Measurements from ENCODE around the gene TRDMT1. TPM values are rescaled to one million over a fixed set of nuclear protein-coding genes. Genes with fewer than 3 reads are reported as not detected.

The TRDMT1 gene
- total RNA-seq, 1 donor from 2014 or later: 10.5 TPM

DNA sequence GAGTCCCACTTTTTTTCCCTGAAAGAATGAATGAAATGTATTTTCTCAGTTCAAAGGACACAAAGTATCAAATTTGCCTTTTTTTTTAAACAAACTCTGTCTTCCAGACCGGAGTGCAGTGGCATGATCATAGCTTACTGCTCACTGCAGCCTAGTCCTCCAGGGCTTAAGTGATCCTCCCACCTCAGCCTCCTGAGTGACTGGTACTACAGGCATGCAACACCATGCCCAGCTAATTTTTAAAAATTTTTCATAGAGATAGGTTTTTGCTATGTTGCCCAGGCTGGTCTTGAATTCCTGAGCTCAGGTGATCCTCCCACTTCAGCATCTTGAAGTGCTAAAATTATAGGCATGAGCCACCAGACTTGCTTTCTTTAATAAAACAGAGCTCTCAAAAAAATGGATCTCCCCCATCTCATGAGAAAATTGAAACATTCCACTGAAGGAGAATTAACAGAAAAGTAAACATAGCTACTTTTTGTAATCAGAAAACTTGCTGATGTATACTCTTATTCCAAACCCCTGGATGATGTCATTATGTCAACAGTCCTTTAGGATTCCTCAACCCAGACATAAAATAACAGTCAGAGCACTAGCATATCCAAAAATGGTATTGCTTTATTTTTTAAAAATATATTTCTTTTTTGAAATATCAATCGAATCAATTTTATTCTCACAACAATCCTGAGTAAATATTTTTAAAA is 12.3 kb upstream of the TRDMT1 start:
- intact Hi-C loops (cut with micrococcal nuclease): no loop called here

DNA sequence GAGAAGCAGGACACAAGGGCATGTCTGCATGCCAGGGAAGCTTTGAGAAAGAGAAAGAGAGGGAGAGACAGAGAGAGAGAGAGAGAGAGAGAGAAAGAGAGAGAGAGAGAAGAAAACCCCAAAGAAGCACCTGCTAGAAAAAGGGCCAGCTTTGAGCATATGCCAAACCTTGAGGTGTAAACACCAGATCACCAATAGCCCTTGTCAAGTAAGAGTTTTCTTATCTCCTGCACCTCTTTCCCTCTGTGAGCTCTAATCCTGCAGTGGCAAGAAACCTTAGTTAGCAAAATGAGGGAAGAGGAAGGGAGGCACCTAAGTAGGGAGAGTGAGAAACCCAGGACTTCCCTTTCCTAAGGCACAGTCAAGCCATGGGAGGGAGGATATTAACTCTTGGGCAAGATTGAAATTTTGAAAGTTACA is 11.3 kb upstream of the TRDMT1 start:
- intact Hi-C loops (cut with micrococcal nuclease): no loop called here

DNA sequence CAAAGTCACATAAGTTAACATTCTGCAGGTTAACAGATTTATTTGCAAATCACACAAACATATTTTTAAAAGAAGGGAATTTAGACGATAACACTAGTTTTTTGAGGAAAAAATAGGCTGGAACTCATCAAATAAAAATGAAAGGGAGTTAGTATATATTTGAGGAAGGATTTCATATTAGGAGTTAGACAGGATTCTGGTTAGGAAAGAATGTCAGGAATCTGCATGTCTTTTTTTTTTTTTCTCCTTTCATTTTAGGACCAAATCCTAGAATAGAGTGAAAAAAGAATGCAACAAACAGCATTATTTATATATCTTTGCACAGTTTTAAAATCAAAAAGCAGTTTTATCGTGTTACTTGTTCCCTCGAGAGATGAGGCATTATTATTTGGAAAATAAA is 8.9 kb upstream of the TRDMT1 start:
- intact Hi-C loops (cut with micrococcal nuclease): no loop called here

DNA sequence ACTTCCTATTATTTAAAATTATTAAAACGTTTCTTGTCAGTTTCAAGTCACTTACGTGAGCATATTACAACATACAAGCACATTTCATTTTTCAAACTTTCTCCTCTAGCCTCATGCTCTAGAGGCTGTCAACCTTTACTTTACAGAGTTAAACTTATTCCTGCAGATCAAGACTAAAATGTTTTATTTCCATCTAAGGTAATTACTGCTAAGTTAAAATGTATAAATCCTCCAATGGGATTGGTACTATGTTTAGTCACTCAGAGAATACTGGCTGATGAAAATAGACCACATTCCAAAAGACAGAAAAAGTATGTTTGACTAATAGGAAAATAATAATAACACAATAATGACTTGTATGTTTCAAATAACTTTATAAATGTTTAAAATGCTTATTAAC is 8.4 kb upstream of the TRDMT1 start:
- intact Hi-C loops (cut with micrococcal nuclease): loop anchor here (10.0 kb wide), 2 partner anchors 65 to 1445 kb away; partner anchors contain the start of genes ARL5B and NSUN6

DNA sequence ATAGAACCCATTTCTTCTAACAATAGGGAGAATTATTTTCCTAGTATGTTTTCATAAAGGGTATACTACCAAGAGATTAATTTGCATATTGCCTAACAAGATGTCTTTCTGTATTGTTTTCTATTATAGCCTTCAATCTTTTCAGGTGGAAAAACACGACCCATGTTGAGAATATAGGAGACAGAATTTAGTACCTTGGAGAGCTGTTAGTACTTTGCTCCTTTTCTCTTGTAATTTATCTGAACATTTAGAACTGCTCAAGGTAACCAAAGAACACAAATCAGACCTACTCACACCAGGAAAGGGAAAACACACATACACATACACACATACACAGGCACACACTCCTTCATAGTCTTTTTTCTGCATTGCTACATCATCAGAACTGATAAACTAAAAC is 7.8 kb upstream of the TRDMT1 start:
- intact Hi-C loops (cut with micrococcal nuclease): loop anchor here (10.0 kb wide), 2 partner anchors 65 to 1445 kb away; partner anchors contain the start of genes ARL5B and NSUN6

DNA sequence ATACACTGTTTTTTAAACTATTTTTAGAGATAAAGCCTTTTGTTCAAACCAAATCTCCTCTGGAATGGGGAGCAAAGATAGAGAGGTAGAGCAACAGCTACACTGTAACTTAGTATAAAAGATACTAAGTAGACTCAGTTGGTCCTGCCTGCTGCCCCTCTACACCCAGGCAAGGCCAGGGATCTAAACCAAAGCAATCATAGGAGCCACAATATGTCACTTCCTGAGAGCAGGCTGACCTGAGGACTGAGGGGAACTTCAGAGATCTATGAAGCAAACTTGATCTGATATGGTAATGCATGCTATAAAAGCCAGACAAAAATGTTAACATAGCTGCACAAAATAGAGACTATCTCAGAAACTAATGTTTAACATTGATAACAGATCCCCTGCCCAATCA is 7.0 kb upstream of the TRDMT1 start:
- intact Hi-C loops (cut with micrococcal nuclease): loop anchor here (10.0 kb wide), 2 partner anchors 64 to 1446 kb away; partner anchors contain the start of genes ARL5B and NSUN6

DNA sequence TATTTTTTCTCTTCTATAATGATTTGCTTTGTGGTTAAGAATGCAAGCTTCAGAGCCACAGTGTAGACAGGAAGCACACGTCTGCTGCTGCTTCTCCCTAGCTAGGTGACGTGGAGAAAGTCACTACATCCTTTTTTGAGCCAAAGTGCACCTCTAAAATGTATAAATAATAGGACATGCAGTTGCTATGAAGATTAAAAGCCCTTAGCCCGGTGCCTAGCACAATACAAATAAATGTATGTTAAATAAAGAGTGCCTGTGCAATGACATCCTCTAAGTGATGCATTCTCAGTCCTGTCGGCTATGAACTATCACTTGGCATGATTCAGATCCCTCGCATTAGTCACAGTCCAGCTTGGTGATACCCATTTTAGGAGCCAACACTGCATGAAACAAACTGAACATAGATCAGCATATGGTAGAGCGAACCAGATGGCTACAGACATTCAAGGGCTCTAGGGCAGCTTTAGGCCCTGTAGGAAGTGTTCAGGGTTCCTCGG is 4.8 kb upstream of the TRDMT1 start:
- intact Hi-C loops (cut with micrococcal nuclease): loop anchor here (1.0 to 10.0 kb wide), 4 partner anchors 10 to 1449 kb away; partner anchors contain the start of genes ARL5B, NSUN6 and VIM

DNA sequence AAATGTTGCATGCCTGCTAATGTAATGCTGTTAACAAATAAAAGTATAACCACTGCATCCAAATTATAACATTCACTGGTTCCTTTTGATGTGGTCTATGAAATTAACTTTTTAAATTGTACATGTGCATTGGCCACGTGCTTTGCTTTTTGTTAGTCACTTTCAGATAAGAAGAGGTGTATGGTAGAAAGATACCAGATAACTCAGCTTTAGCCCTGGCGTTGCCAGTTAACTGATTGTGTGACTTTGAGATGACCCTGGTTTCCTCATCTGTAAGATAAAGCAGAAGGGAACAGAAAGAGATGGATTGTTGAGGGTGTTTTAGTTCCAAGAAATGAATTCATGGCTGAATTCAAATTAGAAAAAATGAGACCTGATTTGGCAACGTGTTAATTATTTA is 1.9 kb upstream of the TRDMT1 start:
- intact Hi-C loops (cut with micrococcal nuclease): loop anchor here (5.0 to 10.0 kb wide), 3 partner anchors 59 to 1451 kb away; partner anchors contain the start of genes ARL5B, NSUN6 and PTER

DNA sequence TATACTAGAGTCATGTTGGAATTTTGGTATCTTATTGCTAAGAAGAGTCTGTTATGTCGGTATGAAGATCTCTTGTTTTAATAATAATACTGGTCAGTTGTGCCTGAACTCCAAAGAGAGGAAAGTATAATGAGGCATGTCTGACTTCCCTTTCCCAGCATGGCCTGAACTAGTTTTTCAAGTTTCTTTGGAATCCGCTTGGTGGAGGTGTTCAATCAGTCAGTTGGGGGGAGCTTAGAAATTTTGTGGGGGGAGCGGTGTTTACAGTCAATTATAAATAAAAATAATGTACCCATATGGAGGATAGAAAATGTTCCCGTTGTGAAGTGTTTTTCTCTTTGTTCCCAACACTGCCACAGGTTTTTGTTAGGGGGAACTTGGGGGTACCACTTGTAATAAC is 1.5 kb upstream of the TRDMT1 start:
- intact Hi-C loops (cut with micrococcal nuclease): loop anchor here (5.0 to 10.0 kb wide), 3 partner anchors 58 to 1452 kb away; partner anchors contain the start of genes ARL5B, NSUN6 and PTER

DNA sequence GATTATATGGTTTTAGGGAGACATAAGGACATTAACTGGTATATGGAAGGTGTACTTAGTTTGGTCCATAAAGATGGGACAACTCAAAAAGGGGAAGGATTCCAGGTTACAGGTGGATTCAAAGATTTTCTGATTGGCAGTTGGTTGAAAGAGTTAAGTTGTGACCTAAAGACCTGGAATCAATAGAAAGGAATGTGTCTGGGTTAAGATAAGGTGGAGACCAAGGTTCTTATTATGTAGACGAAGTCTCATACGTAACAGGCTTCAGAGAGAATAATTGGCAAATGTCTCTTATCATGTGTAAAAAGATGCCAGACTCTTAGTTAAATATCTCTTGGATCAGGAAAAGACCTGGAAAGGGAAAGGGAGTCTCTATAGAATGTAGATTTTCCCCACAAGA is 1.0 kb upstream of the TRDMT1 start:
- intact Hi-C loops (cut with micrococcal nuclease): loop anchor here (5.0 to 10.0 kb wide), 3 partner anchors 58 to 1452 kb away; partner anchors contain the start of genes ARL5B, NSUN6 and PTER

DNA sequence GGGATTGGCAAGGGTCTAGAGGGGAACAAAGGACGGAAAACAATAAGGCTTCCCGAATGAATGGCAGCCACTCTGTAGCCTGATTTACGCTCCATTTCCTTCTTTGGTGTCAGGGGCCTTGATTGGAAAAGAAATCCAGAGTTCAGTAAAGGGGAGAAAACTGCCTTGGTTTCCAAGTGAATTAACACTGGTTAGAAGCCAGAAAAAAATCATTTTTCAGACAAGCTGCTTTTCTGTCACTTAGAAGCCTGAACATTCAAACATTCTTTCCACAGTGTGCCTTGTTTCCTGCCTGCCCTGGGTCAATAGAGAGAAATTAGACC is 283 bp upstream of the TRDMT1 start:
- intact Hi-C loops (cut with micrococcal nuclease): loop anchor here (1.0 to 10.0 kb wide), 7 partner anchors 15 to 1453 kb away; partner anchors contain the start of genes ARL5B, NSUN6, PTER and RSU1

DNA sequence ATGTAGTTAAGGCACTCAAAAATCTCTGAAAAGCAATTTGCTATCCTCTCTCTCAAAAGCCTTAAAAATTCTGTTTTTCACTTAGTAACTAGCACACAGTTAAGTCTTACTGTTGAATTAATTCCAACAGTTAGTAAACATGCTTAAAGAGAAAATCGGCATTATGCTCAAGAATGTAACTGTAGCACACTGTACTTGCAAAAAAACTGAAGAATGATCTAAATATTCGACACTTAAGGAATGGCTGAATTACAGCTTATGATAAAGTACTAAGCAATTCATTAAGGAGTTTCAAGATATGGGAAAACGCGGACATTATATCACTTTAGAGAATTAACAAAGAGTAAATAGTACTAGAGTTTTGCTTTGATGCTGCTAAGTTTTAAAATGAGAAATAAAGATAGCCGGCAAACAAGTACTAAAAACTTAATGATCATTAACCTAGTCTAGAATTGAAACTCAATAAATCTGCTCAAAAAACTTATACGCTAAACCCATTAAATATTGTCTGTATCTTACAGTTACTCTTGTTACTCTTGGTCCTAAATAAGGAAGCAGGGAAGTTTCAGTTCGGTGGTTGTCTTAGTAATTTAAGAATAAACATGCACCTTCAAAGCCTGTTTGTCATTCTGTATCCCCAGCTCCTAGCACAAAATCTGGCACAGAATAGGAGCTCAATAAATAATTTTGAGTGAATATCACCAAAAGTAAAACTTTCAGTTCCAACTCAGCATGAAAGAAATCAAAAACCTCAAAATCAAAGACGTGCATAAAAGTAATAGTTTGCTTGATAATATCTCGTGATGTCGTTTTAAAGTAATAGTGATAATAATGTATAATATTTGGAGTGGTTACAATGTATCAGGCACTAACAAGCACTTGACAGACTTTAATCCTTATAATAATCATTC is 1.2 kb downstream of the TRDMT1 start:
- intact Hi-C loops (cut with micrococcal nuclease): loop anchor here (2.0 to 10.0 kb wide), 4 partner anchors 17 to 1455 kb away; partner anchors contain the start of genes ARL5B, NSUN6 and PTER

DNA sequence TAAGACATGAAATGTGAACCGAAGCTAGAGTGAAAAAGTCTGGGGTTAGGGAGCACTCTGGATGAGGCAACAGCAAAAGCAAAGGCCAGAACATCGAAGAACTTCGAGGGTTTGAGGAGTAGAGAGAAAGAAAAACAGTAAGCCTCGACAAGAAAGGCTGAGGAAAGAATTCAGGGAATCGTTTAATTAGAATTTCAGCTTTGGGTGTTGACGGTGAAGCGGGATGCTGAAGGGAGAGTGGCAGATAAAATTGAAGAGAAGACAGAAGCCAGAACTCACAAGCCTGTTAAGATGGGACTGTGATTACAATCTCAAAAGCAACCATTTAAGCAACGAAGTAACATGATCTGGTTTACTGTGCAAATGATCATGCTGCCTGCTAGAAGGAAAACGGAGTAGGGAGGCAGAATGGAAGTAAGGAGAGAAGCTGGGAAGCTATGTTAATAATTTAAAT is 2.1 kb downstream of the TRDMT1 start:
- intact Hi-C loops (cut with micrococcal nuclease): no loop called here

DNA sequence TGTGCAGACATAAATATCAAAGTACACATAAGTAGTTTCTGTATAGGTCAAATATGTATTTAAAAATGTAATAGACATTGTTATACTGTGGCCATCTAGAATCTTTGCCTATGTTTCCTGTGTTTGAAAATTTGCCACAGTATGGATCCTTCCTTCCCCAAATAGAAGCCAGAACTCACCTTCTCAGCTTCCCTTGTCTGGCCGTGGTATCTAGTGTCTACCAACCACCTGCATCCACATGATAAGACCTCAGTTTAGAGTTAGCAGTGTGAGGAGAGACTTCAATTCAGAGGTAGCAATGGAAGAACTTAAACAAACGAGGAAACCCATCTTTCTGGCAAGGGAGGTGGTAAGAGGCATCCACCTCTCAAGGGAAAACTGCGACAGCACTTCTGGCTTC is 4.9 kb downstream of the TRDMT1 start:
- intact Hi-C loops (cut with micrococcal nuclease): no loop called here

DNA sequence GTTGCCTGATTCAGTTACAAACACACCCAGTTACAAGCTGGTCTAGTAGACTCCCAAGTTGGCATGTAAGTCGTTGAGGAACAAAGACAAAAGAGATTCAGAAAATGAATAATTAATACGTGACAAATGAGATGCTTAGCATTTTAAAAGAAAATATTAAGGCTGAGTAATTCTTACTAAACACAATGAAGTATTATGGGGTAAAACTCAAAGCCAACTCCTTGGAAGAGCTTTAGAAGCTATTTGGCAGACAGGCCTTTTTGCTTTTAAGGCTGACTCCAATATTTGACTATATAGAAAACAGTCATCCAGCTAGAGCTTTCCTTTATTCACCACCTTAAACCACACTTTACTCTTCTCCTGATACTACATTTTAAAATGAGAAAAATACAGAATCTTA is 5.4 kb downstream of the TRDMT1 start:
- intact Hi-C loops (cut with micrococcal nuclease): no loop called here

DNA sequence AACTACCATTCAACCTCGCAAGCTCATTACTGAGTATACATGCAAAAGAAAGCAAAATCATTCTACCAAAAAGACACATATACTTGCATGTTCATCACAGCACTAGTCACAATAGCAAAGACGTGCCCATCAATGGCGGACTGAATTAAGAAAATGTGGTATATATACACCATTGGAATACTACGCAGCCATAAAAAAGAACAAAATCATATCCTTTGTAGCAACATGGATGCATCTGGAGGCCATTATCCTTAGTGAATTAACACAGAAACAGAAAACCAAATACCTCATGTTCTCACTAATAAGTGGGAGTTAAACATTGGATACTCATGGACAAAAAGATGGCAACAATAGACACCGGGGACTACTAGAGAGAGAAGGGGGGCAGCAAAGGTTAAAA is 6.4 kb downstream of the TRDMT1 start:
- intact Hi-C loops (cut with micrococcal nuclease): no loop called here

DNA sequence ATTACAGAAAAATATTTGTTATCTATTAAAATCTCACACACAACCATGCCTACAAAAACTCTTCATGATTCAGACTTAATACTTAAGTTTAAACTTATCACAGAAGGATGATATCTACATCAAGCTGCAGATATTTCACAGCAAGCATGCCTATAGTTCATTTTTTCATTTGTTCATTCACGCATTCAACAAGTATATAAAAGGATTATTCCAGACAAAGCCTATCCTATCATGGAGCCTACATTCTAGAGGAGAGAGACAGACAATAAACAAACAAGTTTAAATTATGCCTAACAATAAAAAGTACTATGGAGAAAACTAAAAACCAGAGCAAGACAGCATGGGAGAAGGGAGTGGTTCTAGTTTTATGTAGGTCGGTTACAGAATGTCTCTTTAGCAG is 10.9 kb downstream of the TRDMT1 start:
- intact Hi-C loops (cut with micrococcal nuclease): no loop called here

DNA sequence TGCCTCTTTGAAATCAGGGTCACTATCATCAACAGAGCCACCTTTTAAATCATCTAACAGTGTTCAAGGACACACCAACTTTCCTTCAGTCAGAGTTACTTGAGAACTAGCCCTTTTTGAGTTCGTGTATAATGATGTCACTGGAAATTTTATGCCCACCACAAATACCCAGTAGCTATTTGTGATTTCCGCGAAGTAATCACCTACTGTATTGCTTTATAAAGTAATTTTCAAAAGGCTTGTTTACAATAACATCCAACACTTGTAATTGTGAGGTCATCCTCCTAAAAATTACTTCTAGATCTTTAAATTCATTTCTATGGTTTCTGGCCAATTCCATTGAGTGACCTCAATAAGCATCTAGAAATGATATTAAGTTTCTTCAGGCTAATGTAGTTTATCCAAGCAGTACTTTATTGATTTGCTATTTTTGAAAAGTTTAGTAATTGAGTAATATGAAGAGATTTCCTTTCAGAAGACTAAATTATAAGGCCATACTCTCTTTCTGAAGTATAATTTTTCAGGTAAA is 12.8 kb downstream of the TRDMT1 start:
- intact Hi-C loops (cut with micrococcal nuclease): no loop called here

DNA sequence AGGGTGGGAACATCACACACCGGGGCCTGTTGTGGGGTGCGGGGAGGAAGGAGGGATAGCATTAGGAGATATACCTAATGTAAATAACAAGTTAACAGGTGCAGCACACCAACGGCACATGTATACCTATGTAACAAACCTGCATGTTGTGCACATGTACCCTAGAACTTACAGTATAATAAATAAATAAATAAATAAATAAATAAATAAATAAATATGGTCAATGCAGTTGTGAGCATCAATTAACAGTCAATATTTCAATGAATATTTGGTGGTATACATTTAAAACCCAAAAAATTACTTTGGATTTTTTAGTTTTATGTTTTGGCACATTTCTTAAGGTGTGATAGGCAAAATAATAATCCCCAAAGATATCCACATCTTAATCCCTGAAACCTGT is 15.6 kb downstream of the TRDMT1 start:
- intact Hi-C loops (cut with micrococcal nuclease): no loop called here

DNA sequence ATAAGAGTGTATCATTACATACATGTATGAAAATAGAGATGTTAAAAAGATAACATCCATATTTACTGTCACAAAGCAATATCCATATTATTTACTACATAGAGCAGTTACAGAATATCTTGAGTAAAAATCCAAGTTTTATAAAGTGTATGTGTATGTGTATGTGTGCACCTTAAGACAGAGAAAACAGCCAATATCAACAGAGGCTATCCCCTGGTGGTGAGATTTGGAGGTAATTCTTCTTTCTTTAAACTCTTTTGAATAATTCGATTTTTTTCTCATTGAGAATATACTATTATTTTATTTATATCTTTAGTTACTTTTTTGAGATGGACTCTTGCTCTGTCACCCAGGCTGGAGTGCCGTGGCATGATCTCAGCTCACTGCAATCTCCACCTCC is 18.4 kb downstream of the TRDMT1 start:
- intact Hi-C loops (cut with micrococcal nuclease): no loop called here

DNA sequence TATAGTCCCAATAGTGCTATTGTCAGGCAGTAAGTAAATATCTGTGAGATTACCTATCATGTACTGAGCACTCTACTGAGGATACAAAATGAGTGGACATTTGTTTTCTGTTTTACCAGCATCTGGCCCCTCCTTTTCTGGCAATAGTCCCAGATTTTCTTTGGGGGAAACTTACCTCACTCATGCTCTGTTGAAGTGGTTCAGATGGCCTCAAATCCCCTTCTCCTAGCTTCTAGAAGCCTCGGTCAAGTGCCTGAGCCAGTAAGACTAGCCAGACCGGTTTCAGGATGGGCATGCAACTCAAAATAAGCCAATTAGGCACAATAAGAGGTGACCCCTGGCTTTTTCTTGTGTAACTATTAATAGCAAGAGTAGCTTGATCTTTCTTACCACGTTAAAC is 19.7 kb downstream of the TRDMT1 start:
- intact Hi-C loops (cut with micrococcal nuclease): no loop called here

All from T-helper 2 cell treated with Interferon-gamma antibody and Interleukin-4, amounts not matched to agents 100 ng/mL and 5 ng/mL, for 36 hours (primary cell).